Inflammatory macrophage (primary cell): Measurements from ENCODE around the gene CREB5.

Source experiments
- DNase-seq, 2 donors: peaks; one replicate each; pipeline ENCODE4 v3.0.0-alpha.2; 2020 to 2022

CREB5 gene

GRCh38 chr7:28723336-28723735 lies 311.0 kb downstream of the CREB5 start:
- DNase-seq, result no peak

DNA sequence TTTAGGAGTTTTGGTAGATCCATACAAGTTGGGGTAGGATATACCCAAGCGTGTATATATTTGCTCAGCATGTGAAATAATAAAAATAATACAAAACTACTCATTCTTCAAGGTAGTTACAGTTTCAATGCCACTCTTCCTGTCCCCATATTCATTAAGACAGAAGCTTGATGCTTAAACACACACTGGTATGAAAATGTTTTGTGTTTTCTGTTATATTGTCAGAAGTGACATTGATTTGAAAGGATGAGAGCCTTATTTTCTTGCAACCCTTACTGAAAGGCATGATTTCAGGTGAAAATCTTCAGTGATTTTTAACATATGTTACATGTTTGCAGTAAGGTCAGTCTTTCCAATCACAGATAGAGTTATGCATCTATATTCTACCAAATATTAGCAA lies 312.2 kb downstream of the CREB5 start:
- DNase-seq, result no peak

- no peak for DNase-seq
These were observed 312.8 kb downstream of the CREB5 start for GRCh38 chr7:28725045-28725642.

DNA sequence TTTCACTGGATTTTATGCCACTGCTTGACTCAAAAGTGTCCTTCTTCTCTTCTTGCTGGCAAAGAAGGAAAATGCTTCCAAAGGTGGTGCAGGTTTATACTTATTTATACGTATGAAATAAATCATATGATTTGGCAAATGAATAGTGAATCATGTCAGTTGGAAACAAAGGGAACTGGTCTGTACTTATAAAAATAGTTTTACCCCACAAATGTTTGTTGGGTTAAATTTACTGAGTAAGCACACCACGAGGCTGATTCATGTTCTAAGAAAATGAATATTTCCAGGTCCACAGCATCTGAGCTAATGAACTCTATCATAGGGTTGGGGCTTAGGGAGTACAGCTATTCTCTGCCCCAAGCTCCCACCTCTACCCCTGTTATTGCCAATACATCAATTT lies 313.6 kb downstream of the CREB5 start:
- no peak for DNase-seq

- DNase-seq, result no peak
These were observed 314.2 kb downstream of the CREB5 start for GRCh38 chr7:28726555-28726954.

DNA sequence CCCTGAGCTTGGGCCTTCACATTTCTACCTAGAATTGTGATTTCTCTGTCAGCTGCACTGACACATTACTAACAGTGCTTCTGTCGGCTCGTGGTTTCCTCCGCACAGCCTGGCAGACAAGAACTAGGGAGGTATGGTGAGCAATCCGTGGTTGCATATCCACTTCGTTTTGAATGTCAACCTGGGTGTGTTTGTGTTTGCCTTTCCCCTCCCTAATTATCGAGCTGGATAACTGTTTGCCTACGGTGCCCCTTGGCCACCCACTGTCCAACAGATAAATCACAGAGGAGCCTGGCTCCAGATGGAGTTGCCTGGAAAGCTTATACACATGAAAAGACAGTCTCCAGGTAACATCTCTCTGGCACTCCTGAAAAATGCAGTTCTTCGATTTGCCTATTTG lies 317.0 kb downstream of the CREB5 start:
- no peak for DNase-seq

GRCh38 chr7:28729727-28730126 lies 317.4 kb downstream of the CREB5 start:
- peak; percentile 46 to 53 for DNase-seq

DNA sequence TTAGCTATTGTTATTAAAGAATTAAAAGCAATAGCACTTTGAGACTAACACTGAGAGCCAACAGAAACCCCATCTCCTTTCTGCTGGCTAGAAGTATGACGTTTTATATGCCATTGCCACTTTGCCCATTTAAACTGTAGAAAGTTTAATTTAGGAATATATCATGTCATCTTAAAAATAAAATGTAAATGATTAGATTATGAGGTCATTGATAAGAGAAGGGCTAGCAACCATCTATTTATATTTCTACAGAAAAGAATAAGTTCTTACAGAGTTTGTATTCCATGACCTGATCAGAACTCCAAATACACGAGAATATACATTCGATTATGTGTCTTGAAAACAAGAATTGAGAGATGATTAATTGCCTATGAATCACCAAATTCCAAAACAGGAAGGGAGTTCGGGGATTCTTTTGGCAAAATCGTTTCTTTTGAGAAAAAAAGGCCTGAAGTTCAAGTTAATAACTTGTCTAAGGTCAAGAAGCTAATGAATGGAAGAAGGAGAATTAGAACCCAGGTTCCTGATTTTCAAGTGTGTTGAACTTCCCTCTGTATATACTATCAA lies 318.9 kb downstream of the CREB5 start:
- DNase-seq, result no peak

DNA sequence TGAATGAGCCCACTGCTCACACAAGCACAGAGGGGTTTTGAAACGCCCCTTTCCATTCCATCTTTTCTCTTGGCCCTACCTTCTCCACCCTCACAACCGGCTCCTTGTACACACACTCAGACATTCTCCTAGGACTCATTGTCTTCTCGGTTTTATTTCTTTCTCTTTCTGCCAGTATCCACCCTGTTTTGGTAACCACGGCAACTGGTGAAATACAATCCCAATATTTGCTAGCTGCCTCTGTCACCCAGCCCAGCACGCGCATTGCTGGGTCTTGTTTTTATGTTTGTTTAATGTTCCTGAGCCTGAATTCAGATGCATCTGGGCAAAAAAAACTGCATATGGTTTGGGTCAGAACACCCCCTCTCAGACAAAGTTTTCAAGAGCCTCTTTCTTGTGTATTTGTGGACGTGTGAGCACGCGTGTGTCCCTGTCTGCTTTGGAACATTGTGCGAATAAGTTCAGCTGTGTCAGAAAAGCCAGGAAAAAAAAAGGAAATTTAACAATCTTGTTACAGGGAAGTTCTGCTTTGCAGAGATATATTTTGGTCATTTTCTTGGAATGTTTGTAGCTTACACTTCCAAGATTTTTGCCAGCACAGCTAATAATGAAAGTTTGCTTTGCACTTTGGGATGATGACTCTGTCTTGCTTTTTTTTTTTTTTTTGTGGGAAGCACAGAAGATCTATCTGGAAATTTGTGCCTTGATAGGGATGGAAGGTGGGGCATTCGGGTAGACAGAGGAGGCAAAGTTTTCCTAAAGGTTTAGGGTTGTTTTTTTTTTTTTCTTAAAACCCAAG lies 320.0 kb downstream of the CREB5 start:
- DNase-seq, result no peak

GRCh38 chr7:28733035-28733434 lies 320.7 kb downstream of the CREB5 start:
- no peak for DNase-seq

DNA sequence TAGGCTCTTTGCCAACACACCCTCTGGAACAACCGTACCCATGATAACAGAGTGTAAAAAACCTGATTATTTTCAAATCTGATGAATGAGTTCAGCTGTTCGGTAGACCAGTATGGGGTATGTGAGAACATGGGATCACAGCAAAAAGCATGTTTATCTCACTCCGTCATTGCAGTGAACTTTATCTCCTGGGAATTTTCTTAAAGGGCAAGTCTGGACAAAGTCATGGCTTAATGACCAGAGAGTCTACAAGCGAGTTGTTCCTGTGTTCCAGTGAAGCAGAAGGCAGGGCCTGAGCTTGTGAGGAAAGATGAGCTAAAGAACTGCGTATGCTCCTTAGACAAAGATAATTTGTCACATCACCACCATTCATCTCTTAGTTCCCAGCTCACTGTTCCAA lies 326.1 kb downstream of the CREB5 start:
- DNase-seq, result no peak

DNA sequence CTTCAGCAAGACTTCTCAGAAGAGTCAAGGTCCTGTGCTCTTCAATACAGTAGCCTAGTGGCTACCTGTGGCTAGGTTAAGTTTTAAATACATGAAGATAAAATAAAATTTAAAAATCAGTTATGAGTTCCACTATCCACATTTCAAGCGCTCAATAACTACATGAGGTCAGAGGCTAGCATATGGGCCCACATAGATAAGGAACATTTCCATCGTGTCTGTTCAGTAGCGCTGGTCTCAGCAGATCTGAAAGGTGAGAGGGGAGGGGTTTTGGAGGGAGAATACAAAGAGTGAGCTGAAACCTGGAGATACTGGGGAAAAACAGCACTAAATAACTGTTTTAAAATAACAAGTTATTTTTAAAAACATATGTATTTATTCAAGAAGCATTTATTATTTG lies 326.8 kb downstream of the CREB5 start:
- DNase-seq, result no peak

- DNase-seq, result no peak
These were observed 327.5 kb downstream of the CREB5 start for GRCh38 chr7:28739826-28740225.

GRCh38 chr7:28744951-28745350 lies 332.6 kb downstream of the CREB5 start:
- no peak for DNase-seq

DNA sequence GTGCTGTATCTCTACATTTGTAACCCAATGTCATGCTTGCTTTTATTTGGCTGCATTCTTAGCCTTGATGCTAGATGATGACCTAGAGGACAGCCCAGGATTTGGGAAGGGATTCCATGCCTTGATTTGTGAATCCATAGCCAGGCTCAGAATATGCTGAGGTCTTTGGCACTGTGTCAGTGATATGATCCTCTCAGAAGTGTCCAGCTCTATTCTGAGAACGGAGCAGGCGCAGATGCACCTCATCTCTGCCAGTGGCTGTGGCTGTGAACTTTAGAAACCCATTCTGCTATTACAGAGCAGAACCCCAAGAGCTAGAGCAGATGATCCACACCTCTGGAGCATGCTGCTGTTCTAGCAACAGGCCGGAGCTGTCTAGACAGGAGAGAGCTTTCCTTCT lies 333.0 kb downstream of the CREB5 start:
- no peak for DNase-seq

DNA sequence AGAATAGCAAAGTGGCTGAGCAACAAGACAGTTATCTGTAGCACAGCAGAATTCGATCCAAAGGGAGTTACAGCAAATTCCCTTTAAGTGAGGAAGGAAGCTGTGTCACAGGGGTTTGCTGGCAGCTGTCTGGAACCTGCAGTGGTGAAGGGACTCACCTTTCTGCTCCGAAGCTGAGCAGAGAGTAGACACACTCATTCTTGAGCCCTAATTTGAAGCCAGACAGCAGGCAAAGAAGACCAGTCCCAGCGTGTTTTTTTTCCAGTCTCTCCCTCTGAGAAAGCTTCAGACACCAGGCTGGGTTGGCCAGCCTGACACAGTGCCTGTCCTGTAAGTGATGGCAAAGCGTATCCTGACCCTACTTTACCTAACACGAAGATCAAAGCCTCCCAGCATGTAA lies 335.1 kb downstream of the CREB5 start:
- DNase-seq, result no peak

GRCh38 chr7:28747854-28748253 lies 335.5 kb downstream of the CREB5 start:
- DNase-seq, result no peak

DNA sequence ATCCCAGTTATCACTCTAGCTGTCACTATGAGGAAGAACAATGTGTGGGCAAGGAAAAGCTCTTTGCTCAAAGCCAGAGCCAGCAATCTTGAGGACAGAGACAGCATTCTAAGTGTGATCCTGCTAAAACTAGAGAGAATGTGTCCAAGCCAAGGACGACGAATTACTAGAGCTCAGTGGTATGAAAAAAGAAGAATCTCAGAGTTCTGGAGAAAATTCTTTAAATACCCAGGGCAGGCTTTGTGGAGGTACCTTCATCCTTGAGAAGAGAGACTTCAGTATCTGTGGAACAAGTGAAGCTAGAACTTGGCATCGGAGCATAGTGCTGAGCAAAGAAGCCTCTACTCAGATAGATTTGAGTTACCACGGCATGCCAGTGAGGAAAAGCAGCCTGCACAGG lies 336.0 kb downstream of the CREB5 start:
- peak; percentile 13 to 41 for DNase-seq

- peak; percentile 80 to 92 for DNase-seq
These were observed 336.7 kb downstream of the CREB5 start for GRCh38 chr7:28748933-28749584.

DNA sequence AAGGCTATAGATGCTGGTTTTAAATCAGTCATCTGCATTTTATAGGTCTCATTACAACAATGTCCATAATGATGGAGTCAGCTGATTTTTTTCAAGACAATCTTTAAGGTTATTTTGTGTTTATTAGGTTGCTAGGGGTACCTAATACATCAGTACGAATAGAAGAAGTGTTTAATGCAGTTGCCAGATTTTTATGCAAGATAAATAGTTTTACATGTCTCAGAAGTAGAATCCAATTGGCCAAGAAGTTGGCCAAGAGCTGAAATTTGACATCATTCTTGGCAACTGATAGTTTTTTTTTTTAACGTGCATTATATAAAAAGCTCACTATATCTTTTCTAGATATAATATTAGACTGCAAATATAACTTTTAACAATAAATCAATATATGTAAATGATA lies 337.3 kb downstream of the CREB5 start:
- no peak for DNase-seq

DNA sequence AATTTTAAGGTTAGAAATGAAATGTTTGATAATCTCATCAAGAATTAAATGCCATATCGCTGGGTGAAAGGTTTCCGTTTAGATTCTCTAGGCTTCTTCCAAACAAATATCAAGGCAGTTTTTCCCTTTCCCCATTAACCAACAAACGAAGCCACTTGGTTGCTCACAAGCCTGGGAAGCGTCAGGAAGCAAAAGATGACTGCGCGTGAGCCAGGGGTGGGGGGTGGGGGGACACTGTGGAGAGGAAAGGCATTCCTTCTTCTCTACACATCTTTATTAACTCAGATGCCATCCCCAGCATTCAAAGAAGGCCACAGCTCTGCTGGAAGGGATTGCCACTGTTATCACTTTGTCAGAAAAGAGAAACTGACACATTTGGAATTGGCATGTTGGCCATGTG lies 338.7 kb downstream of the CREB5 start:
- DNase-seq, result no peak

DNA sequence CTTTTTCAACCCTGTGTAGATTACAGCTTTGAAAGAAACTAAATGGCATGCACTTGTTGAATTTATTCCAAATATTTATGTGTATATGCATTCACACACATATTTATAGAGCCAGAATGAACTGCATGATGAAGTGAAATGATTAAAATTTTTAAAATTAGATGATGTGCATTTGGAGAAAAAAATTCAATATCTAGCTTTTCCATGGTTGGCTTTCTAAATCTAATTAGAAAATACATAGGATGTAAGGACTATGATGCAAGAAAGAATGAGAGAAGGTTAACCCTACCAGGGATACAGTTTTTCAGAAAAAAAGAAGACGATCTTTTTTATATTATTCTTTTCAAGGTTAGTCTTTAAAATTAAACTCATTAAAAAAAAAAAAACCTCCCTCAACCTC lies 341.3 kb downstream of the CREB5 start:
- no peak for DNase-seq

DNA sequence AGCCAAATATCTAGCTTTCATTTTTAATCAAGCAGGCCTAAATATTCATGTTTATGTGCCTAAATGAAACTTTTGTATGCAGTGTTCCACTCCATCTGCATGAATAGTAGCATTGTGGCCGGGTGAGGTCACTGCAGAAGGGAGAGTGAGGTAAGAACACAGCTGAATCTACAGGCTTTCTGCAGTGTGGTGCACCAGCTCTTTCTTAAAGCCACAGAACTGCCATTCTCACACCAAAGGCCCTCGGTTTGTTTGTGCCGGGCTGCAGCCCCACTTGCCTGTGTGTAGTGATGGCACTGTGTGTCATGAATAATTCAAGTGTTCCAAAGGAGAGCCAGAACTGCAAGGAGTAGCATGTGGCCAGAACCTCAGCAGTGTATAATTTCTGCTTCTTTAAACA lies 341.7 kb downstream of the CREB5 start:
- no peak for DNase-seq

DNA sequence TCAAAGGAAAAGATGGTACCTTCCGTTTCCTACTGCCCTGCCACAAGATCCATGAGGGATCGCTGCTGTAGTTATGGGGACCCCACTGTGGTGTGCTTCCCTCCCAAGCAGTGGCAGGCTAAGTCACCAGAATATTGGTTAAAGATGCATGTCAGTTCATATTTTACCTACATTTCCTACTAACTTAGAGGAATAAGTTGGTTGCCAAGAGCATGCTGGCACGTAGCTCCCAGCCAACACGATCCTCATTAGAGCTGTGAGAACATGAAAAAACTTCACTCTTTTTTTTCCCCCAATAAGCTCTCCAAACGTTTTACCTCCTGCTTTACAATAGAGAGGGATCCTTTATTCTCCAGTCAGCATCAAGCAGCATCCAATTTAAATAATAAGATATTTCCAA lies 342.1 kb downstream of the CREB5 start:
- no peak for DNase-seq
